NCI-H2196 treated with DMSO at 0.1 percent for 48 hours (cell line): Measurements from ENCODE around the gene PSG2.
"Not testable (repeated sequence)": the region's sequence is repeated elsewhere in the genome, so short reads cannot be mapped to it uniquely, and the experiment has no call there.

Experiments used
- DNase-seq: peaks from one replicate; lab custom pipeline; 2025; ENCODE audit not compliant: unreplicated experiment; lab: John Stamatoyannopoulos, UW

PSG2 gene

GRCh38 chr19:43078311-43078710, 4.2 kb downstream of the PSG2 start:
- no peak for DNase-seq

GRCh38 chr19:43077881-43078280, 4.6 kb downstream of the PSG2 start:
- not testable (repeated sequence) for DNase-seq

- DNase-seq: not testable (repeated sequence)
Measured at GRCh38 chr19:43062418-43062817, 20.1 kb downstream of the PSG2 start.

- DNase-seq: not testable (repeated sequence)
Measured at GRCh38 chr19:43061326-43061725, 21.2 kb downstream of the PSG2 start.

GRCh38 chr19:43060254-43060653, 22.2 kb downstream of the PSG2 start:
- not testable (repeated sequence) for DNase-seq

GRCh38 chr19:43059482-43059881, 23.0 kb downstream of the PSG2 start:
- not testable (repeated sequence) for DNase-seq

GRCh38 chr19:43058440-43058839, 24.1 kb downstream of the PSG2 start:
- DNase-seq: not testable (repeated sequence)

GRCh38 chr19:43047966-43048365, 34.5 kb downstream of the PSG2 start:
- DNase-seq: not testable (repeated sequence)

- DNase-seq: not testable (repeated sequence)
Measured at GRCh38 chr19:43046578-43046977, 35.9 kb downstream of the PSG2 start.

GRCh38 chr19:43043492-43044180, 38.9 kb downstream of the PSG2 start:
- DNase-seq: not testable (repeated sequence)

GRCh38 chr19:43031645-43032044, 50.9 kb downstream of the PSG2 start:
- not testable (repeated sequence) for DNase-seq

- no peak for DNase-seq
Measured at GRCh38 chr19:43028866-43029265, 53.6 kb downstream of the PSG2 start.

GRCh38 chr19:43027985-43028384, 54.5 kb downstream of the PSG2 start:
- not testable (repeated sequence) for DNase-seq

- not testable (repeated sequence) for DNase-seq
Measured at GRCh38 chr19:43027061-43027460, 55.4 kb downstream of the PSG2 start.

GRCh38 chr19:43026369-43026768, 56.1 kb downstream of the PSG2 start, which contains the start of gene PSG11:
PSG11 (minus strand) TSS chr19:43026469; CDS start chr19:43026372, 97 bp downstream.
- not testable (repeated sequence) for DNase-seq

GRCh38 chr19:43022098-43022497, 60.4 kb downstream of the PSG2 start:
- not testable (repeated sequence) for DNase-seq

GRCh38 chr19:43021629-43022028, 60.9 kb downstream of the PSG2 start:
- not testable (repeated sequence) for DNase-seq

- not testable (repeated sequence) for DNase-seq
Measured at GRCh38 chr19:43019588-43019987, 62.9 kb downstream of the PSG2 start.
